ENCODE data around the gene SOS1. TPM values are rescaled to one million over a fixed set of nuclear protein-coding genes. Genes with fewer than 3 reads are reported as not detected.

SOS1 gene
- total and polyA plus RNA-seq, 2 of the 13 experiments (the other 11 are each of a cell fraction or from before 2014, with no cell fraction given), result 20.8 to 60.4 TPM

DNA sequence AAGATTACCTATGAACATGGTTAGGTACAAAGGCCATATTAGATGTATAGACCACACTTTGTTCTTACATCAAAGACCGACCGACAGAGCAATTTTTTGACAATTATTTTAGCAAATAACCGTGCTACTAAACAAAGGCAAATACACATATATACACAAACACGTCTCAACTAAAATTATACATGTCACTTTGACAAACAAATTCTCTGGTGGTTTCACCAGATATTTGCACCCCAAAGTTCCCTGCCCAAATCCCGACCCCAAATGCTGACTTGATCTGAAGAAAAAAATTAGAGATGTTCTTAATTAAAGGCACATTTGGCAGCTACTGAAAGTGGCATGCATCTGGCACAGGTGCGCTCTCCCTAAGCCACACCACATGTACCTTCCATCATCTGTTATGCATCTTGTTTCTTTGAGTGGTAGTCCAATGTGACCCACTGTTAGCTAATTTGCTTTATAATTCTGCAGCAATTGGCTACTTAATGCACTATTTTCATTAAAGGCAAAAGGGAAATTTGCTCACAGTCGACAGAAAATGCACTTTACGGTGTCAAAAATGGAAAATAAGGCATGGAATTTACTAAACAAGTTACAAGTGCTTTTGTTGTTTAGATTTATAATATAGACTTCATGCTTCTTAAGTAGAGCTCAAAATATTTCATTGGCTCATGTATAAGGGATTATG lies 139.0 kb downstream of the SOS1 start (continued):
- TF ChIP-seq BRF2 (CRISPR knock-in tag; IDR thresholded peaks at IDR 0.05) (no peak), ZBTB10 (CRISPR knock-in tag; IDR thresholded peaks at IDR 0.05; ENCODE audit: borderline replicate concordance) (peak; percentile 65; the same call in 1 of the 2 replicates), ETV6 (CRISPR knock-in tag; conservative IDR thresholded peaks at IDR 0.05) (no peak), ERF (CRISPR knock-in tag; IDR thresholded peaks at IDR 0.05) (peak; percentile 66; the same call in 1 of the 2 replicates), CERS6 (CRISPR knock-in tag; IDR thresholded peaks at IDR 0.05) (no peak), HMGA1 (CRISPR knock-in tag; conservative IDR thresholded peaks at IDR 0.05) (no peak), ZNF773 (CRISPR knock-in tag; IDR thresholded peaks at IDR 0.05; ENCODE audit: borderline replicate concordance) (no peak), ZNF317 (CRISPR knock-in tag; IDR thresholded peaks at IDR 0.05) (no peak), RARG (CRISPR knock-in tag; IDR thresholded peaks at IDR 0.05; ENCODE audit: low read depth) (0 out of 2 replicates have a peak, but pooled peaks have one; percentile 64), SOX6 (IDR thresholded peaks at IDR 0.05) (no peak), SOX6 (CRISPR knock-in tag; IDR thresholded peaks at IDR 0.05) (peak; percentile 99), ZNF879 (CRISPR knock-in tag; IDR thresholded peaks at IDR 0.05) (no peak), ZBTB14 (CRISPR knock-in tag; IDR thresholded peaks at IDR 0.05) (no peak), STAG1 (CRISPR knock-in tag; IDR thresholded peaks at IDR 0.05) (no peak; the same call in 1 of the 2 replicates), MAFK (conservative IDR thresholded peaks at IDR 0.05 in 1 of 2, IDR thresholded peaks at IDR 0.05 in 1 of 2; ENCODE audit: low read length in 2 of 2) (0 out of 4 replicates have a peak, but pooled peaks of 1 of the 2 experiments have one; percentile 13), ZNF616 (CRISPR knock-in tag; IDR thresholded peaks at IDR 0.05; ENCODE audit: low read depth) (no peak), ZNF792 (CRISPR knock-in tag; IDR thresholded peaks at IDR 0.05) (peak; percentile 35; the same call in 1 of the 2 replicates), ZSCAN9 (CRISPR knock-in tag; IDR thresholded peaks at IDR 0.05; ENCODE audit: borderline replicate concordance) (0 out of 2 replicates have a peak, but pooled peaks have one; percentile 46), SOX5 (CRISPR knock-in tag; IDR thresholded peaks at IDR 0.05; ENCODE audit: borderline replicate concordance) (peak; percentile 98)
- TF ChIP-seq, protein P1, sequence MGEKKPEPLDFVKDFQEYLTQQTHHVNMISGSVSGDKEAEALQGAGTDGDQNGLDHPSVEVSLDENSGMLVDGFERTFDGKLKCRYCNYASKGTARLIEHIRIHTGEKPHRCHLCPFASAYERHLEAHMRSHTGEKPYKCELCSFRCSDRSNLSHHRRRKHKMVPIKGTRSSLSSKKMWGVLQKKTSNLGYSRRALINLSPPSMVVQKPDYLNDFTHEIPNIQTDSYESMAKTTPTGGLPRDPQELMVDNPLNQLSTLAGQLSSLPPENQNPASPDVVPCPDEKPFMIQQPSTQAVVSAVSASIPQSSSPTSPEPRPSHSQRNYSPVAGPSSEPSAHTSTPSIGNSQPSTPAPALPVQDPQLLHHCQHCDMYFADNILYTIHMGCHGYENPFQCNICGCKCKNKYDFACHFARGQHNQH (CRISPR knock-in tag; IDR thresholded peaks at IDR 0.05), result peak; percentile 64; the same call in 1 of the 2 replicates
- TF ChIP-seq, protein P2, sequence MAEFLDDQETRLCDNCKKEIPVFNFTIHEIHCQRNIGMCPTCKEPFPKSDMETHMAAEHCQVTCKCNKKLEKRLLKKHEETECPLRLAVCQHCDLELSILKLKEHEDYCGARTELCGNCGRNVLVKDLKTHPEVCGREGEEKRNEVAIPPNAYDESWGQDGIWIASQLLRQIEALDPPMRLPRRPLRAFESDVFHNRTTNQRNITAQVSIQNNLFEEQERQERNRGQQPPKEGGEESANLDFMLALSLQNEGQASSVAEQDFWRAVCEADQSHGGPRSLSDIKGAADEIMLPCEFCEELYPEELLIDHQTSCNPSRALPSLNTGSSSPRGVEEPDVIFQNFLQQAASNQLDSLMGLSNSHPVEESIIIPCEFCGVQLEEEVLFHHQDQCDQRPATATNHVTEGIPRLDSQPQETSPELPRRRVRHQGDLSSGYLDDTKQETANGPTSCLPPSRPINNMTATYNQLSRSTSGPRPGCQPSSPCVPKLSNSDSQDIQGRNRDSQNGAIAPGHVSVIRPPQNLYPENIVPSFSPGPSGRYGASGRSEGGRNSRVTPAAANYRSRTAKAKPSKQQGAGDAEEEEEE (CRISPR knock-in tag; IDR thresholded peaks at IDR 0.05; ENCODE audit: borderline replicate concordance), result no peak

All from HepG2 (cell line).